HG03521 (cell line): ENCODE results near the gene CEP290.

Experiments used
- ATAC-seq: cut with Tn5 transposase; IDR thresholded peaks from one replicate; pipeline ENCODE4 v1.9.1; 2021; ENCODE audit warnings: mild to moderate bottlenecking, moderate library complexity; ENCODE audit not compliant: unreplicated experiment

Gene CEP290, protein sequence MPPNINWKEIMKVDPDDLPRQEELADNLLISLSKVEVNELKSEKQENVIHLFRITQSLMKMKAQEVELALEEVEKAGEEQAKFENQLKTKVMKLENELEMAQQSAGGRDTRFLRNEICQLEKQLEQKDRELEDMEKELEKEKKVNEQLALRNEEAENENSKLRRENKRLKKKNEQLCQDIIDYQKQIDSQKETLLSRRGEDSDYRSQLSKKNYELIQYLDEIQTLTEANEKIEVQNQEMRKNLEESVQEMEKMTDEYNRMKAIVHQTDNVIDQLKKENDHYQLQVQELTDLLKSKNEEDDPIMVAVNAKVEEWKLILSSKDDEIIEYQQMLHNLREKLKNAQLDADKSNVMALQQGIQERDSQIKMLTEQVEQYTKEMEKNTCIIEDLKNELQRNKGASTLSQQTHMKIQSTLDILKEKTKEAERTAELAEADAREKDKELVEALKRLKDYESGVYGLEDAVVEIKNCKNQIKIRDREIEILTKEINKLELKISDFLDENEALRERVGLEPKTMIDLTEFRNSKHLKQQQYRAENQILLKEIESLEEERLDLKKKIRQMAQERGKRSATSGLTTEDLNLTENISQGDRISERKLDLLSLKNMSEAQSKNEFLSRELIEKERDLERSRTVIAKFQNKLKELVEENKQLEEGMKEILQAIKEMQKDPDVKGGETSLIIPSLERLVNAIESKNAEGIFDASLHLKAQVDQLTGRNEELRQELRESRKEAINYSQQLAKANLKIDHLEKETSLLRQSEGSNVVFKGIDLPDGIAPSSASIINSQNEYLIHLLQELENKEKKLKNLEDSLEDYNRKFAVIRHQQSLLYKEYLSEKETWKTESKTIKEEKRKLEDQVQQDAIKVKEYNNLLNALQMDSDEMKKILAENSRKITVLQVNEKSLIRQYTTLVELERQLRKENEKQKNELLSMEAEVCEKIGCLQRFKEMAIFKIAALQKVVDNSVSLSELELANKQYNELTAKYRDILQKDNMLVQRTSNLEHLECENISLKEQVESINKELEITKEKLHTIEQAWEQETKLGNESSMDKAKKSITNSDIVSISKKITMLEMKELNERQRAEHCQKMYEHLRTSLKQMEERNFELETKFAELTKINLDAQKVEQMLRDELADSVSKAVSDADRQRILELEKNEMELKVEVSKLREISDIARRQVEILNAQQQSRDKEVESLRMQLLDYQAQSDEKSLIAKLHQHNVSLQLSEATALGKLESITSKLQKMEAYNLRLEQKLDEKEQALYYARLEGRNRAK (N-terminal part only)

DNA sequence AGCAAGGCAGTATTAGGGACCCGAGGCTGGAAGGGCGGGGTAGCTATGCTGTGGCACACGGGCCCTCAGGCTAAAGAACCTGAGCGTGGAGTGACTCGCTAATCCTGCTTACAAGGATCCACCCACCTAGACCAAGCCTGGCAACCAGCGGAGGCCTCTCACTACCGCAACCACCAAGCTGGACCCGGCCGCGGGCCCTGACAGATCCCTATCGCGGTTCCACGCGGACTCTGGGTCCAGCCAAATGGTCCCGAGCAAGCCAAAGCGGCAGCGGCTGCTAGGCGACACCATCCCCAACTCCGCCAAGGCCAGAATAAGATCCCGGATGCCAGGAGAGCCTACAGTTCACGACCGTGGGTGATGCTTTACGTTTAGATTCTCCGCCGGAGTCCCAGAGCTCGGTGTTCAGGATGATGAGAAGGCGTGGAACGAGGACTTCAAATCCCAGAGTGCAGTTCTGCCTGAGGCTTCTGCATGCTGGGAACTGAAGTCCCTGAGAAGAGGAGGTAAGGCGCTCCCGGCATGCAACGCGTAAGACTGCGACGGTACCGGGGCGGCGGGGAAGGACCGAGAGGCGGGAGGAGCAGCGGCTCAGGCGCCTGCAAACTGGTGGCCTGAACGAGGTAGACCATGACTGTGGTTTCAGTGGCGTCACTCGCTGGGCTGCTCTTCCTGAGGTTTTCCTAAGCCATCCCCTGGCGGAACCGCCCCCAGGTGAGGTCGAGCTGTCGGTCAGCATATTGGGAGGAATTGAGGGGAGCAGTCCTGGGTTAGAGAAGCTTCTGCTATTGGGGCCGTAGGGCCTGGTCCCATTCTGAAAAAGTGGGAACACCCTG lies at the start of gene CEP290, which contains the start of gene TMTC3:
Gene CEP290, minus strand, starts transcription at position 315 of the 836 bp plus-strand sequence. CDS start 781 bp downstream, outside the sequence.
Gene TMTC3, plus strand, starts transcription at position 534 of the 836 bp plus-strand sequence. CDS start 6,009 bp downstream, outside the sequence.
- ATAC-seq = peak; percentile 95

- ATAC-seq = no peak
Measured at GRCh38 chr12:88188180-88188579, 46.3 kb upstream of the CEP290 start.

- no peak for ATAC-seq
Measured at GRCh38 chr12:88187571-88187970, 45.7 kb upstream of the CEP290 start.

- ATAC-seq = no peak
Measured at GRCh38 chr12:88185988-88186387, 44.1 kb upstream of the CEP290 start.

DNA sequence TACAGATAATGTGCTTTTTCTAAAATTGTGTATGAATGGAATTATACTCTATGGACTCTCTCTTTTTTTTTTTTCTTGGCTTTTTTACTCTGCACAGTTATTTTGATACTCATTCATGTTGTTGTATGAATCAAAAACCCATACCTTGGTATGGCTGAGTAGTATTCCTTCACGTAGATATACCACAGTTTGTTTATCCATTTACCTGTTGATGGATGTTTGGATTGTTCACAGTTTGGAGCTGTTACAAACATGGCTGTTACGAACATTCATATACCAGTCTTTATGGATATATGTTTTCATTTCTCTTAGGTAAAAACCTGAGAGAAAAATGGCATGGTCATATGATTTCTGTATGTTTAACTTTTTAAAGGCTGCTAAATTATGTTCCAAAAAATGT lies 43.4 kb upstream of the CEP290 start:
- ATAC-seq = no peak

- no peak for ATAC-seq
Measured at GRCh38 chr12:88184196-88184595, 42.3 kb upstream of the CEP290 start.

GRCh38 chr12:88182416-88182815 lies 40.5 kb upstream of the CEP290 start:
- no peak for ATAC-seq

DNA sequence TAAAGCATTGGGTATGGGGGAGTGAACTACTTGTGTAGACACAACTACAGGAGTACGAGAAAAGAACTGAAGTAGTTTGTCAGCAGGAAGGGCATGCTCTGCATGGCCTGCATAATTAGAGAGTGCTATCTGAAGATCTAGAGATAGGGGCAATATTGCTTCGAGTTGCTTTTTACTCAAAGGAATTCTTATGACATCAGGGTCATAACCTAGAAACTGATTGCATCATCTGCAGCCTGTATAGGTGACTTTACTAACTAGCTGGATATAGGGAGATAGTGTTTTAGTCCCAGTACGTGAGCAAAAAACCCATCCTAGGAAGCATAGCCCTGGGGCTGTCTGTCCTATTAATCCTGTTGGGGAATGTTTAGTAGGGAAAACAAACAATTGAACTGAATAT lies 40.0 kb upstream of the CEP290 start:
- no peak for ATAC-seq

DNA sequence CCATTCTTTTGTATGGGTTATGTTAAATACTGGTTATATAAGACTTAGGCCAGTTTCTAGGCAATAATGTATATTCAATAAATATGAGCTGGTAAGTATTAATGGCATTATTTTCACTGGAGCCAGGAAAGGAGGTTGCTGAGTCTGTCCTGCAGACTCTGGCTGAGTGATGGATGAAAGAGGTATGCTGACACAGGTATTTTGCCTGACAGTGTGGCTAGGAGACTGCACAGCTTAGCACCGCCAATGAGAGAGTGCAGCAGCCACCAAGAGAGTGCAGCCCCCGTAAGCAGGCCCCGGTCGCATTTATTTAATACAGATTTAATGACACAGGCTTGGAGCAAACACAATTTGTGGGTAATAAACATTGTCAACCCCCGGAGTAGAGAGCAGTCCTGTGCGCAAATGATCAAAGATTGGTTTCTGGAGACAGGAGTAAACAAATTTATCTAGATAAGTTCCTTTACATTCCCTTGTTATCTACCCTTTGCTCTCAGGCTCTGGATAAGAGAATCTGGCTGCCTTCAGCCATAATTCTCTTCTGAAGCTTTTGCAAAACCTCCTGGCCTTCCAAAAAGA lies 37.6 kb upstream of the CEP290 start:
- ATAC-seq = no peak

GRCh38 chr12:88175544-88175943 lies 33.7 kb upstream of the CEP290 start:
- ATAC-seq = no peak

DNA sequence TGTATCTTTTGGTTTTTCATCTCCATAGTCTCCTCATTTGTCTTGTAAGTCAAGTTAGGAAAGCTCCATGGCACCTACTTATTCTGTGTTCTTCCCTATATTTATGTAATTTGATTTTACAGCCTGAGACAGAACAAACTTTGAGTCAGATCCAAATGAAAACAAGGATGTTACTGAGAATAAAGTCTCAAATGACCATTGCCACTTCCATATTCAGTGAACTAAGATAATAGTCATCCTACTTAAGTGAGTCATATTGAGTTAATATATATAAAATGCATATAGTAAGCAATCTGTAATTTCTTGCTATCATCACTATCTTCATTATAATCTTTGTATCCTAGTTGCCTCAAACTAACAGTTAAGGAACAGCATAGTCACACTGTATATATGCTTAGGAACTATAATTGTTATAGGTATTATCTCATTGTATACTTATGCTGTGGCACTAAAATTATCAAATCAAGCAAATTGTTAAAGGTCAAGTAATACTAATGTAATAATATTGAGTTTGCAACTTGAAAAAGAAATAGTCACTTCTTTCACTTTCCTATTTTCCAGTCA lies 31.0 kb upstream of the CEP290 start:
- ATAC-seq = no peak

- ATAC-seq = no peak
Measured at GRCh38 chr12:88167384-88167783, 25.5 kb upstream of the CEP290 start.

- ATAC-seq = no peak
Measured at GRCh38 chr12:88166179-88166578, 24.3 kb upstream of the CEP290 start.

GRCh38 chr12:88163371-88163770 lies 21.5 kb upstream of the CEP290 start:
- no peak for ATAC-seq

DNA sequence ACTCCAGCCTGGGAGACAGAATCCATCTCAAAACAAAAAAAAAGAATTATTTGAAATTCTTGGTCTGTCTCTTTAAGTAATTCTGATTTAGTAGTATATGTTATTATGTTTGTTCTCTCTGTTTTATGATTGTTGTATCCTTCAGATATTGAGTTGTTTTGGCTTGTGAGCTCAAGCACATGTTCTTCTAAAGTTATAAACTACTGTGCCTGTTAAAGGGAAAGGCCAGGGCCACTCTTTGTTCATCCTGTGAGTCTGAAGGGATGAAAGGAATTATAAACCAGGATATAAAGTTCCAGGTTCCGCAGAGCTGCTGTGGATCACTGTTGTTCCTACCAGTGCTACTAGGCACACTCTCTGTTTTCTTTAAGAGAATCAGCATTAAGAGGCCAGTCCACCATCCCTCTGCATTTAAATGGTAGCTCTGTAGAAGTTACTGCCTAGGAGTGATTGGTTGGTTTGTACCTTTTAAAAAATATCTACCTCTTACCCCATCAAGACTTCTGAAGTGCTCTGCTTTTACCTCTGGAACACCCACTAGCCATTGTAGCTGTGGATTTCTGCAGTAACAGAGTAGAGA lies 14.3 kb upstream of the CEP290 start:
- no peak for ATAC-seq

DNA sequence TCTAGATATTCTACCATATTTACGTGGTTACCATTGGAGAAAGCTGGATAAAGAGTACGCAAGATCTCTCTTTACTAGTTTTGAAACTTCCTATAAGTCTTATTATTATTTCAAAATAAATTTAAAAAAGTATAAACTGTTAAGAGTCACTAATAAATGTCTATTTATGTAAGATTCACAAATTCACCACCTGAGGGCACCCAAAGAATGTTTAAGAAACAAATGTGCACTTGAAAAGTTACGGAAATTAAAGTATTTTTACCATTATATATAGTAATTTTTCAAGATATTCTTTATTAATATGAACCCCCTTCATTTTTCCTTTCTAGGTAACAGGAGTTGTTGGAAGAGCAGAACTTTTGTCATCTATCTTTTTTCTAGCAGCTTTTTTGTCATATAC lies 12.1 kb upstream of the CEP290 start:
- ATAC-seq = no peak

DNA sequence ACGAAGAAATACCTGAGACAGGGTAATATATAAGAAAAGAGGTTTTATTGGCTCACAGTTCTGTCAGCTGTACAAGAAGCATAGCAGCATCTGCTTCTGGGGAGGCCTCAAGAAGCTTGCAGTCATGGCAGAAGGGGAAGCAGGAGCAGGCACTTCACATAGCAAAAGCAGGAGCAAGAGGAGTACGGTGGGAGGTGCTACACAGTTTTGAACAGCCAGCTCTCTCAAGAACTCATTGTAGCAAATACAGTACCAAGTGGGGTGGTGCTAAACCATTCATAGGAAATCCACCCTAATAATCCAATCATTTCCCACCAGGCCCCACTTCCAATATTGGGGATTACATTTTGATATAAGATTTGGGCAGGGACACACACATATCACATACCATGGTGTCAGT lies 8.2 kb upstream of the CEP290 start:
- ATAC-seq = no peak

- ATAC-seq = no peak
Measured at GRCh38 chr12:88145567-88146505, 3.9 kb upstream of the CEP290 start.
